Stomach (tissue), 9 donors: ENCODE results near the gene MAB21L4. TPM values are rescaled to one million over a fixed set of nuclear protein-coding genes. Genes with fewer than 3 reads are reported as not detected.

Experiments used
- DNase-seq, 2 donors: peaks; one replicate each; pipeline versions ENCODE4 v3.0.0 to v3.0.0-alpha.2; 2013 to 2019
- H3K27ac ChIP-seq, 5 donors: fragments of 200-600 bp in 4 of 5; sonication (generic) in 4 of 5; one replicate each; pipeline ENCODE4 v1.5.1; 2013 to 2019; ENCODE audit warnings: mild to moderate bottlenecking in 1 of 5, moderate library complexity in 1 of 5
- H3K27me3 ChIP-seq, 3 donors: fragments of 200-600 bp; sonication (generic); one replicate each; pipeline ENCODE4 v1.5.1; 2017 to 2019; ENCODE audit warnings: mixed run types in 1 of 3
- H3K36me3 ChIP-seq, 4 donors: fragments of 200-600 bp; sonication (generic); 1 replicate in 3 of 4; 2 replicates in 1 of 4; pipeline ENCODE4 v1.5.1; 2016 to 2019
- H3K4me1 ChIP-seq, 4 donors: fragments of 200-600 bp; sonication (generic); one replicate each; pipeline ENCODE4 v1.5.1; 2016 to 2019
- H3K4me3 ChIP-seq, 4 donors: fragments of 200-600 bp; sonication (generic) in 3 of 4; one replicate each; pipeline ENCODE4 v1.5.1; 2016 to 2019; ENCODE audit warnings: mild to moderate bottlenecking in 1 of 4
- H3K9me3 ChIP-seq, 4 donors: fragments of 200-600 bp; sonication (generic); one replicate each; pipeline ENCODE4 v1.5.1; 2016 to 2019
- EP300 ChIP-seq: sonication (generic); formaldehyde crosslinking; IDR thresholded peaks from one replicate; pipeline ENCODE4 v1.6.1; 2017; ENCODE audit warnings: antibody characterized with exemption
- POLR2A ChIP-seq, 4 donors: fragments of 450-650 bp; IDR thresholded peaks; one replicate each; pipeline ENCODE4 v1.6.1; 2016; ENCODE audit warnings: antibody characterized with exemption in 4 of 4, control low read depth in 2 of 4, mild to moderate bottlenecking in 1 of 4, moderate library complexity in 1 of 4
- POLR2AphosphoS5 ChIP-seq, 3 donors: sonication (generic); formaldehyde crosslinking; IDR thresholded peaks; one replicate each; pipeline ENCODE4 v1.6.1; 2016; ENCODE audit warnings: antibody characterized with exemption in 3 of 3
- whole genome bisulfite sequencing, 5 donors: extraction: QIAGEN DNeasy Blood & Tissue Kit in 3 of 5; methylation state at CpG; one replicate each; pipeline versions ENCODE4 v1.1.5 to v1.1.7; 2013 to 2018; 5-methylcytosine and 5-hydroxymethylcytosine counted together
- intact Hi-C: fragments of 100-400 bp; cut with DNase I; formaldehyde crosslinking; loops from one replicate; pipeline ENCODE4 v1.15.1; 2023; ENCODE audit warnings: low total_unique reads
- polyA plus RNA-seq, 3 donors: library from polyadenylated mRNA; stranded (reverse); fragments of 200-250 nt; gene quantifications; one replicate each; pipeline ENCODE4 v1.2.3, GENCODE V29; 2013
- total RNA-seq, 5 donors: library from RNA; depleted of rRNA; stranded (reverse); fragments of >200 nt; gene quantifications; one replicate each; pipeline versions ENCODE4 v1.1.0 to v1.2.3, GENCODE V29; 2014 to 2016
- TF ChIP-seq, protein P1 (sequence below), 7 experiments: fragments of 450-650 bp in 4 of 7; fragments of 200-600 bp in 3 of 7; sonication (generic) in 3 of 7; IDR thresholded peaks; one replicate each; pipeline ENCODE4 v1.5.1; 2016 to 2019; ENCODE audit warnings: antibody characterized with exemption in 7 of 7, control low read depth in 2 of 7, mild to moderate bottlenecking in 1 of 7
- donor health status: healthy with polysubstance abuse.
- donor health status: Bipolar disorder and iron deficiency.
- donor health status: healthy.

The MAB21L4 gene
- total and polyA plus RNA-seq, 8 donors = 0.45 to 48.9 (median 5.4) TPM; not detected in 2

DNA sequence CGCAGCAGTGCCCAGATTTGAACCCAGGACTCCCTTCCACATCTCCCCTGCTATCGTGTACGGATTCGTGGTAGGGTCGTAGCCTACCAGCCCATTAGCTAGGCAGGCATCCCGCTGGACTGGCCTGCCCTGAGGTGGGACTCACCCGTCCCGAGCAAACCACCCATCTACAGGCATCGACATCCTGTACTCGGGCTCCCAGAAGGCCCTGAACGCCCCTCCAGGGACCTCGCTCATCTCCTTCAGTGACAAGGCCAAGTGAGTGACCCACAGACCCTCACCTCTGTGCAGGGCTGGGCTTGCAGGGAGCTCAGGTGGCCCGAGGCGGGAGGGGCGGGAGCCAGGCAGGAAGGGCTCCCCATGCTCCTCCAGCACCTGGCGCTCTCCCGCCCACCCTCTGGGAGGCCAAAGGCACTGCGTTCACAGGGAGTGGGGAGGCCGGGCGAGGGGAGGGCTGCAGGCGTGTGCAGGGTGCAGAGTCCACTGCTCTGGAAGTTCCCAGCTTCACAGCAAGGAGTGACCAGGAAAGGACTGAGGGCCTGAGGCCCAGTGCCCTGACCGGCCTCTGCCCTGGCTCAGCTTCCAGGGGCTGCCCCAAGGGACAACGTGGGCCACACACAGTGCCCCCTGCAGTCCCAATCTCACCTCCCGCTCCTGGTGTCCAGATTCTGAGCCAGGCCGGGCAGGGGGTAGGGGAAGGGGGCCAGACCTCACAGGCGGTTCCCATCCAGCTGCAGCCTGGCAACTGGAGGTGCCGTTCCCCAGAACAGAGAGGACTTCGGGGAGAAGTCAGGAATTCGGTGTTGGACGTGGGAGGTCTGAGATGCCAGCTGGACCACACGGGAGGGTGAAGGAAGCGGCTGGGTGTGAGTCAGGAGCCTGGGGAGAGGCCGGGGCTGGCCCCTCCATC, 21.9 kb downstream of the MAB21L4 start:
- peak overlapping the region in 1 of 5 donors; percentile 2 for H3K27ac ChIP-seq
- TF ChIP-seq POLR2A (IDR thresholded peaks at IDR 0.05) = no peak
- TF ChIP-seq POLR2AphosphoS5 (IDR thresholded peaks at IDR 0.05) = no peak
- TF ChIP-seq, protein P1, sequence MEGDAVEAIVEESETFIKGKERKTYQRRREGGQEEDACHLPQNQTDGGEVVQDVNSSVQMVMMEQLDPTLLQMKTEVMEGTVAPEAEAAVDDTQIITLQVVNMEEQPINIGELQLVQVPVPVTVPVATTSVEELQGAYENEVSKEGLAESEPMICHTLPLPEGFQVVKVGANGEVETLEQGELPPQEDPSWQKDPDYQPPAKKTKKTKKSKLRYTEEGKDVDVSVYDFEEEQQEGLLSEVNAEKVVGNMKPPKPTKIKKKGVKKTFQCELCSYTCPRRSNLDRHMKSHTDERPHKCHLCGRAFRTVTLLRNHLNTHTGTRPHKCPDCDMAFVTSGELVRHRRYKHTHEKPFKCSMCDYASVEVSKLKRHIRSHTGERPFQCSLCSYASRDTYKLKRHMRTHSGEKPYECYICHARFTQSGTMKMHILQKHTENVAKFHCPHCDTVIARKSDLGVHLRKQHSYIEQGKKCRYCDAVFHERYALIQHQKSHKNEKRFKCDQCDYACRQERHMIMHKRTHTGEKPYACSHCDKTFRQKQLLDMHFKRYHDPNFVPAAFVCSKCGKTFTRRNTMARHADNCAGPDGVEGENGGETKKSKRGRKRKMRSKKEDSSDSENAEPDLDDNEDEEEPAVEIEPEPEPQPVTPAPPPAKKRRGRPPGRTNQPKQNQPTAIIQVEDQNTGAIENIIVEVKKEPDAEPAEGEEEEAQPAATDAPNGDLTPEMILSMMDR (IDR thresholded peaks at IDR 0.05) = no peak
- TF ChIP-seq EP300 = no peak
- DNase-seq = peak in 1 of 2 donors; percentile 86
- intact Hi-C loops = no loop called here
- H3K4me1 ChIP-seq = peaks cover 0 to 9% (median 6%) of the 10 kb centered on the region in 4 donors
- no peak overlapping the region for H3K4me3 ChIP-seq
- WGBS, 5 donors = 61 to 78% (median 66%) methylated on average over 24 to 33 of the region's 33 CpGs
- H3K9me3 ChIP-seq = no peaks in the 10 kb centered on the region
- H3K27me3 ChIP-seq = peaks cover 0 to 8% (median 0%) of the 10 kb centered on the region in 3 donors
- H3K36me3 ChIP-seq = no peaks in the 10 kb centered on the region

DNA sequence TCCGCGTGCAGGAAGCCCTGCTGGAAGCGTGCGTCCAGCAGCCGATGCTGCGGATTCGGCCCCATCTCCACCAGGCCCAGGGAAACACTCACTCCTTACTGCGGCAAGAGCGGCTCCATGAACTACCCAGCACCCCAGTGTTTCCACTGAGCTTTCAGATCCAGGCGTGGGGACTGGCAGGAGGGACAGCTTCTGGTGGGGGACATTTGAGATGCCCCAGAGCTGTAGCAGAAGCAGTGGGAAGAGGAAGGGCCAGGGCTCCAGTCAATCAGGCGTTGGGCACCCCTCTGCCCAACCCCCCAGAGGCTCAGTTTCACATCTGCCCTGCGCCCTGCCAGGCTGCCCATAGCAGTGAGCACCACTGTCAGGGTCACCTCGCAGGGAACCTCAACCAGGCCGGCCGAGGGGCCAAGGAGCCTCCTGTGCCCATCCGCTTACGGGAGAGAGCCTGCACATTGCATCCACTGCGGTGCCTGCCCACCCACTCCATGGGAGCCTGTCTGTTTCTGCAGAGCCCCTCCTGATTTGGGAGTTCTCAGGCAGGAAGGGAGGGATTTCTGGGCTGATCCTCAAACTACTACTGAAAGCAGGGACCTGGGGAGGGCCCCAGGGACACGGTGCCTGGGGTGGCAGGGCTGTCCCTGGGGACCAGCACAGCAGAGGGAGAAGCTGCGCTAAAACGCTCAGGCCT, 22.7 kb downstream of the MAB21L4 start:
- Histone ChIP-seq H3K9me3 (no peaks in the 10 kb centered on the region), H3K4me1 (peaks cover 0 to 9% (median 6%) of the 10 kb centered on the region in 4 donors), H3K36me3 (no peaks in the 10 kb centered on the region), H3K4me3 (no peak overlapping the region), H3K27ac (no peak overlapping the region), H3K27me3 (peaks cover 0 to 15% (median 0%) of the 10 kb centered on the region in 3 donors)
- intact Hi-C loops = no loop called here
- DNase-seq = no peak
- 87 to 94% (median 93%) methylated on average over 11 to 21 of the region's 21 CpGs for WGBS, 5 donors
- TF ChIP-seq POLR2A (IDR thresholded peaks at IDR 0.05) (no peak), EP300 (no peak), POLR2AphosphoS5 (IDR thresholded peaks at IDR 0.05) (no peak)
- TF ChIP-seq, protein P1 (IDR thresholded peaks at IDR 0.05) = no peak

DNA sequence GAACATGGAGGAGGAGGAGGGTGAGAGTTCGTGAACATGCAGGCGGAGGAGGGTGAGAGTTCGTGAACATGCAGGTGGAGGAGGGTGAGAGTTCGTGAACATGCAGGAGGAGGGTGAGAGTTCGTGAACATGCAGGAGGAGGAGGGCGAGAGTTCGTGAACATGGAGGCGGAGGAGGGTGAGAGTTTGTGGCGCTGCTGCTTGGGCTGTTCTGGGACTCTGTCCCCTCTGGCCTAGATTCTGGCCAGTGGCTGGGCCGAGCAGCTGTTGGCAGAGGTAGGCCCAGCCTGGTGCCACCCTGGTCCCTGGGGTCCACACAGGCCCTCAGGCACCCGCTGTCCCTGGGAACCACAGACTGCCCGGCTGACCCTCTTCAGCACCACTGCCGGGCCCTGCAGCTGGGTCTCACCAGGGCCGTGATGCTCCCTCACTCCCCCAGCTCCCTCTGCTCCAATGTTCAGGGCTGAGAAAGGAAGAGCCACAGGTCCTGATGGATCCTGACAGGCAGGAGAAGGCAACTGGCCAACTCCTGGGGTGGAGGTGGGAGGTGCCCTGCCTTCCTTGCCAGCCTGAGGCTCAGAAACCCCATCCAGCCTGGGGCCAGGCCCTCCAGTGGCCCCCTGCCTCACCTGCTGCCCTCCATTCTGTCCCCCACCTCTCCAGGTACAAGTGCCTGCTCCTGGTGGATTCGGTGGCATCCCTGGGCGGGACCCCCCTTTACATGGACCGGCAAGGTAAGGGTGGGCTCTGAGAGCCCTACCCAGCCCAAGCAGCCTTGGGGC, 23.4 kb downstream of the MAB21L4 start:
- WGBS, 5 donors = 84 to 93% (median 88%) methylated on average over 16 to 17 of the region's 17 CpGs
- H3K27ac ChIP-seq = no peak overlapping the region
- H3K9me3 ChIP-seq = no peaks in the 10 kb centered on the region
- H3K4me3 ChIP-seq = no peak overlapping the region
- peaks cover 0 to 9% (median 6%) of the 10 kb centered on the region in 4 donors for H3K4me1 ChIP-seq
- H3K27me3 ChIP-seq = peaks cover 0 to 15% (median 0%) of the 10 kb centered on the region in 3 donors
- intact Hi-C loops = no loop called here
- DNase-seq = peak in 1 of 2 donors; percentile 2
- H3K36me3 ChIP-seq = no peaks in the 10 kb centered on the region
- TF ChIP-seq, protein P1 (IDR thresholded peaks at IDR 0.05) = no peak
- TF ChIP-seq POLR2A (IDR thresholded peaks at IDR 0.05) = no peak
- TF ChIP-seq EP300 = no peak
- no peak for TF ChIP-seq POLR2AphosphoS5 (IDR thresholded peaks at IDR 0.05)
